ENCODE data around the gene TGM1.

The TGM1 gene
- total RNA-seq, result 2.8 to 4.4 reads per million in 2 donors

GRCh38 chr14:24262821-24263733 lies at the start of gene TGM1:
Gene TGM1, minus strand, starts transcription at chr14:24263177. Its CDS starts 825 bp downstream, at chr14:24262352.
- DNase-seq, result no peak

DNA sequence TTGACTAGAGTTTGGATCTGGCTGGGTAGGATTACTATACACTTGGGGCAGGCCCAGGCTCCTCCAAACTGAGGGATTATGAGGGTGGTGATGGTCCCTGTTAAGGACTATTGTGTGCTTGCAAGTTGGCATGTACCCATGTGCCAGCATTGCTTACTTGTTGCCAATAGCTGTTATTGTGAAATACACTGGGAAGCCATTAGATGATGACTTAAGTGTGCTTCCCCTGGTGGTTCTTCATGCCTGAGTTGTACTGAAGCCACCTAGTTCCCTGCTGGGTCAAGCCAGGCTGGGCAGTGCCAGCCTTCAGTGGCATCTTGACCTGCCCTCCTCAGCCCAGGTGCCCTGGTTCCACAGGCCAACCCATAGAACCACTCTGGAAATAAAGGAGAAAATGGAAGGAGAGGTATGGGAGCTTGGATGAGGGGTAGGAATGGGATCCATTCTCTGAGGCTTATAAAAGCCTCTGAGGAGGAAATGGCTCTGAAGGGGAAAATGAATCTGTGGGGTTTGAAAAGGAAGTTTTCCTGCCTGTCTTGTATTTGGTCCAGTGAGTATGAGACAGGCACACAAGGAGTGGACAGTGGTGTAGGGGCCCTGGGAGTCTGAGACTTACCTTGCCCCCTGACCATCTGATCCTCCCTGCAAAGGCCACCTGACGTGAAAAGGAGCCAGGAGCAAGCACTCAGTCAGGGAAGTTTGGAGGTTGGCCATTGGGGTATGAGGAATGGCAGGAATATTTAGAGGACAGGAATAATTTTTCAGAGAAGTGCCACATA lies 49.0 kb upstream of the TGM1 start:
- peak in 1 of 5 experiments; percentile 52 for DNase-seq

GRCh38 chr14:24310646-24311604 lies 47.9 kb upstream of the TGM1 start, which contains the start of gene LTB4R:
Gene LTB4R, plus strand, starts transcription at chr14:24311502. Its CDS starts 4,150 bp downstream, at chr14:24315652.
- peak; percentile 38 to 87 (median 59) for DNase-seq

DNA sequence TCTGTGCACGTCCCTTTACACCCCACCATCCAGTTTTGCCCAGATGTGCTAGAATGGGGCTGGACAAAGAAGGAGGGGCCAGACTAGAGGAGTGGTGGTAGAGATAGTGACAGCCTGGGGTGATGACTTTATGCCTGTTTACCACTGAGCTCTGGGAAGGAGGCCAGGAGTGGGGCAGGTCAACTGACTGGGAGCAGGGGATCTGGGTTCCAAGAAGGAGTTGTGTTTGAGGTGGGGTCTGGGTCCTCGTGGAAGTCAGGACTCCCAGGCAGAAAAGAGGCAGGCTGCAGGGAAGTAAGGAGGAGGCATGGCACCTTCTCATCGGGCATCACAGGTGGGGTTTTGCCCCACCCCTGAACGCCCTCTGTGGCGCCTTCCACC lies 47.3 kb upstream of the TGM1 start:
- no peak for DNase-seq

GRCh38 chr14:24309538-24310264 lies 46.7 kb upstream of the TGM1 start, which contains the start of gene LTB4R2:
Gene LTB4R2, plus strand, starts transcription at chr14:24310140. Its CDS starts 525 bp downstream, at chr14:24310665.
- no peak for DNase-seq

- no peak for DNase-seq
These were observed 45.6 kb upstream of the TGM1 start for GRCh38 chr14:24308342-24309124.

DNA sequence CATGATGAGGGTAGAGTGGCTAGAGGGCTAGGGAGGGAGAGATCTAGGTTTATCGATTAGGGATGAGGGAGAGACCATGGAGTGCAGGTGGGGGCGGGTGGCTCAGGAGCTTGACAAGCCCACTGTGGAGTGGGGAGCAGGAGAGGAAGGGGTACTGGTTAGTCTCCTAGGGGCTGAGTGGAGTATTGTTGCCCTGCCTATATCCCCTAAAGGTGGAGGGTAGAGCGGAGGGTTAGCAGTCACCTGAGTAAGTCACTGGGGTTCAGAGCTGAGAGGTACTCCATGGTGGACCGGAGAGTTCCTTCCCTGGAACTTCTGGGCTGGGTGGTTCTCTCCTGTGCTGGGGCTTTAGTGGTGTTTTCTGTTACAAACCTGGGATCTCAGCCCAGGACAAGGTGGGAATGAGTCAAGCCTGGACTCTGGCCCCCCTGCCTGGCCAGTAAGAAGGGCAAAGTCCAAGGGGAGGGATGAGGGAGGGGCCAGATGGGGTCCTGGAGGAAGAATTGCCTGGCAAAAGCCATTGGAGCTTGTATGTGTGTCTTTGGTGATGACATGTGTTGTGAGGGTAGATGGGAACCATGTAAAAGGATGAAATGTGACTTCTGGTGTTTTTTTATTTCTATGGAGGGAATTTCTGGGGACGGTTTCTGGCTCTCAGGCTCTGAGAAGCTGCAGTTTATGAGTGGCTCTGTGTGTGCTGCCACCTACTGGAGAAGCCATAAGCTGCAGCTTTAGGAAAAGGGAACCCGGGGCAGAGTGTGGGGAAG lies 44.8 kb upstream of the TGM1 start, which contains the start of gene CIDEB:
Gene CIDEB, minus strand, starts transcription at position 403 of the 767 bp plus-strand sequence. Its CDS starts 119 bp downstream, at position 284.
- DNase-seq, result peak in 4 of 5 experiments; percentile 37 to 65 (median 40)

GRCh38 chr14:24307156-24307574 lies 44.2 kb upstream of the TGM1 start:
- no peak for DNase-seq

GRCh38 chr14:24304019-24304387 lies 41.0 kb upstream of the TGM1 start:
- no peak for DNase-seq

- DNase-seq, result no peak
These were observed 37.5 kb upstream of the TGM1 start for GRCh38 chr14:24300326-24300980.

DNA sequence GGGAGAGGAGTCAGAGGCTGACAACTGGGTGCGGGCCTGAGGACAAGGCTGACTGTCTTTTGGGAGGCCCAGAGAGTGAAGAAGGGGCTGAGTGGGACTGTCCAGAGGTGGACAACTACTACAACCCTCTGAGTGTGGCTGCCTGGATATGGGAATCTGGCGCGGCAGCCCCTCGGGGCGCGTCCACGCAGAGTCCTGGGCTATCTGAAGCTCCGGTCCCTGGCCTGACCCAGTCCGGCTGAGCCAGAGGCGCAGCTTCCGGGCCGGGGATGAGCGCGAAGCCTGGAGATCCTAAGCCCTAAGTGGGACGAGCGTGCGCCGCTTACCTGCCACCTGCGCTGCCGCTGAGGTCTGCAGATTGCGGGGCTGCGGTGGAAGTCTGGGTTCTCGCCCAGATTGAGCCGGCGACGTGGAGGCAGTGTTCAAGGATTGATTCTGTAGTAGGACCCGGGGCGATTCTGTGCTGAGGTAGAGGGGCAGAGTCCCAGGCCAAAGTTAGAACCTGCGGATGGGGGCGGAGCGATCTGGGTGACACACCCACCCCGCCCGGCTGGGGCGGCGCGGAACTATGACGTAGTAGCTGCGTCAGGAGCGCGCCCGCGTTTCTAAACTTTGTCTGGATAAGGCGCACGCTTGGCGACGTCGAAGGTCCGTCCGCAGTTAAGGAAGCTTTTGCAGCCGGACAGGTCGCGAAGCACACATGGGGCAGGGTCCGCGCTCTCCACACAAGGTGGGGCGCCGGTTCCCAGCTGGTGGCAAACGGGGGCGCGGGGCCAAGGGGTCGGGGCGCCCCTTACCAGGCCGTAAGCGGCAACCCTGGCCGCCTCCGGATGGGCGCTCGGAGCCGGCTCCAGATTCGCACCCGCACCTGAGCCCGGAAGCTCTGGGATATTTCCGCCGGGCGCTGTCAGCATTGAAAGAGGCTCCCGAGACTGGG lies 36.5 kb upstream of the TGM1 start, which contains the start of the genes DHRS1 and NOP9:
Gene DHRS1, minus strand, starts transcription at position 526 of the 937 bp plus-strand sequence. CDS start 674 bp downstream, outside the sequence.
Gene NOP9, plus strand, starts transcription at position 596 of the 937 bp plus-strand sequence. Its CDS starts 105 bp downstream, at position 701.
- peak; percentile 82 to 90 (median 86) for DNase-seq

- peak in 1 of 5 experiments; percentile 30 for DNase-seq
These were observed 35.9 kb upstream of the TGM1 start for GRCh38 chr14:24298892-24299254.

GRCh38 chr14:24297190-24297964 lies 34.4 kb upstream of the TGM1 start:
- peak in 1 of 5 experiments; percentile 45 for DNase-seq

DNA sequence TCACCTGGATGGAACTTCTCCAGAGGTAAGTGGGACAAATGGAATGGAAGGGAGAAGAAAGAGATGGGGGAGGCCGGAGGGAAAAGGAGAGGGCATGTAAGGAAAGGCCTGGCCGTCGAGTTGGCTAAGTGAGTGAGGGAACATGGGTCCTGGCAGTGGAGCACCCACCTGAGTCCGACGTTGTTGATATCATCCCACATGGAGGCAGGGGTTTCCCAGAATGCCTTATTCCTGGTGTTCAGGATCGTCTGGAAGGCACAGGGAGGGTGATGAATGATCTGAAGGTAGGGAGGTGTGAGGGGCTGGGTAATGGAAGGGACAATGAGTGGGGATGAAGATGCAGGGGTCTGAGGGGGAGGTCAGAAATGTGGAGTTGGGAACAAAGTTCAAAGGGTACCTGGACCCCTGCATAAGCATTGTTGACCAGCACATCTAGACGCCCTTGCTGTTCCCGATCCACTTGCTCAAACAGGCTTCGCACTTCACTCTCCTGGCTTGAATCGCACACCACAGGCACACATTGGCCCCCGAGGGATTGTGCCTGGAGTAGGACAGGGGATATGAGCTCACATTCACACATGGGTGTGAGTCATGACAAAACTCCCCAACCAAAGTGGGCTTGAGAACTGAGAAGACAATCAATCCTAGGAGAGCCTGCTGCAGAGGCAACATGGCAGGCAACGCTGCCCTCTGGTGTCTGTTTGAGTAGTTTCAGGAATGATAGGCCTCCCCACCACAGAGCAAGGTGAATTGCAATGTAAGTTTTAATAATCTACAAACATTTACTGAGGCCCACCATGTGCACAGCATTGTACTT lies 33.6 kb upstream of the TGM1 start:
- peak in 4 of 5 experiments; percentile 55 to 87 (median 60) for DNase-seq

GRCh38 chr14:24293525-24293924 lies 30.5 kb upstream of the TGM1 start:
- no peak for DNase-seq
